ENCODE data around the gene PARD3. TPM values are rescaled to one million over a fixed set of nuclear protein-coding genes. Genes with fewer than 3 reads are reported as not detected.
"Not testable (repeated sequence)": the region's sequence is repeated elsewhere in the genome, so short reads cannot be mapped to it uniquely, and the experiment has no call there.

PARD3 gene
- total and polyA plus RNA-seq, 12 donors, result 17.0 to 93.8 (median 47.3) TPM

DNA sequence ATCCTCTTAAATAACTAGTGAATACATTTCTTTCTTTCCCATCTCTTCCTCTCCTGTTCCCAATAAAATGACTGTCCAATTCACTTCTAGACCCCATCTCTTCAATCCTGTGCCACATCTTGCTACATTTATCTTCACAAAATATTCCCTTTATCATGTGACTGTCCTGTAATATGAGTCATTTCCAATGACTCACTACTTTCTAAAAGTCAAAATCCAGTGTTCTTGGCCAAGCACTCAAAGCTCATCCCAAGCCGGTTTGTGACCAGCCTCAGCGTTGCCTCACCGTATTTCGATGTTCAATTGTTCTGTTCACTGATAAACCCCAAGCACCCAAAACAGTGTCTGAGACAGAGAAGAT lies 104.7 kb downstream of the PARD3 start:
- H3K4me1 ChIP-seq (replicated peaks in 1 of 2), result peaks cover 25 to 58% of the 10 kb centered on the region in 2 donors
- H3K4me3 ChIP-seq, result no peak overlapping the region
- TF ChIP-seq POLR2A (IDR thresholded peaks at IDR 0.05), result peak in 1 of 2 donors; percentile 55
- TF ChIP-seq, protein P1, sequence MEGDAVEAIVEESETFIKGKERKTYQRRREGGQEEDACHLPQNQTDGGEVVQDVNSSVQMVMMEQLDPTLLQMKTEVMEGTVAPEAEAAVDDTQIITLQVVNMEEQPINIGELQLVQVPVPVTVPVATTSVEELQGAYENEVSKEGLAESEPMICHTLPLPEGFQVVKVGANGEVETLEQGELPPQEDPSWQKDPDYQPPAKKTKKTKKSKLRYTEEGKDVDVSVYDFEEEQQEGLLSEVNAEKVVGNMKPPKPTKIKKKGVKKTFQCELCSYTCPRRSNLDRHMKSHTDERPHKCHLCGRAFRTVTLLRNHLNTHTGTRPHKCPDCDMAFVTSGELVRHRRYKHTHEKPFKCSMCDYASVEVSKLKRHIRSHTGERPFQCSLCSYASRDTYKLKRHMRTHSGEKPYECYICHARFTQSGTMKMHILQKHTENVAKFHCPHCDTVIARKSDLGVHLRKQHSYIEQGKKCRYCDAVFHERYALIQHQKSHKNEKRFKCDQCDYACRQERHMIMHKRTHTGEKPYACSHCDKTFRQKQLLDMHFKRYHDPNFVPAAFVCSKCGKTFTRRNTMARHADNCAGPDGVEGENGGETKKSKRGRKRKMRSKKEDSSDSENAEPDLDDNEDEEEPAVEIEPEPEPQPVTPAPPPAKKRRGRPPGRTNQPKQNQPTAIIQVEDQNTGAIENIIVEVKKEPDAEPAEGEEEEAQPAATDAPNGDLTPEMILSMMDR (IDR thresholded peaks at IDR 0.05), result no peak
- no peaks in the 10 kb centered on the region for H3K27me3 ChIP-seq
- H3K9me3 ChIP-seq (replicated peaks in 1 of 3), result no peaks in the 10 kb centered on the region
- no peaks in the 10 kb centered on the region for H3K36me3 ChIP-seq (replicated peaks in 1 of 2)
- peak in 6 of 7 donors; percentile 68 to 78 (median 76) for DNase-seq
- intact Hi-C loops (cut with DNase I), result no loop called here
- 22 to 54% (median 41%) methylated on average over 4 of the region's 4 CpGs for WGBS, 4 donors
- H3K27ac ChIP-seq, result peak overlapping the region in 4 of 5 donors; percentile 28 to 77 (median 52)

DNA sequence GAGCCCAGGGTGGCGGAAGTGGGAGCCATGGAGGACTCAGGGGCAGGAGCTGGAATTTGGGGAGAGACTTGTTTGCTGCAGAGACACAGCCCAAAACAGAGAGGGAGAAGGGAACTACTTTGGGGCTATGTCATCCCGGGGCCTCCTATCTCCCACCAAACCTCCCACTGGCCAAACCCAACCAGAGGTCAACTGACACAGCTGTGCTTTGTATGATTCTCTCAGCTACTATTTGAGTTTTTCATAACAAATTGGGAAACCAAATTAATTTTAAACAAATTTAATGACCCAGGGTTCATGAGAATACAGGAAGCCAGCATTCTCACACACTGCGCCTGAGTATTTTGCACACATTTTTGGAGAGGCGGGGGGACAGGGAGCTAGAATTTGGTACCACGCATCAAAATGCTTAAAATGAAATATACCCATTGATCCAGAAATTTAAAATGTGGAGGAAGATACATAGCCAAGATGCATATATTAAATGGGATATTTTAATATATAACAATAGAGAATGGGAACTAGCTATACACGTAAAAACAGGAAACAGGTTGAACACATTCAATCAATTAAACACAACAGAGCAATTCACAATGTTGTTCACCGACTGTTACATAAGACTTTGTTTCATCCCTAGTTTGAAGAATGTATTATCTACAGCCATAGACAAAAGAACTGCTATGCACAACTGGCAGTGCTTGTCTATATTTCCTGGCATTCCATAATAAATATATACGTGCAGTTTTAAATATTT lies 105.3 kb downstream of the PARD3 start:
- no peak for DNase-seq
- WGBS, 4 donors, result 69 to 75% (median 73%) methylated on average over 8 of the region's 8 CpGs
- Histone ChIP-seq H3K36me3 (replicated peaks in 1 of 2) (no peaks in the 10 kb centered on the region), H3K4me3 (no peak overlapping the region), H3K4me1 (replicated peaks in 1 of 2) (peaks cover 29 to 64% of the 10 kb centered on the region in 2 donors), H3K9me3 (replicated peaks in 1 of 3) (no peaks in the 10 kb centered on the region), H3K27ac (peak overlapping the region in 3 of 5 donors; percentile 5 to 77 (median 48)), H3K27me3 (no peaks in the 10 kb centered on the region)
- TF ChIP-seq, protein P1 (IDR thresholded peaks at IDR 0.05), result no peak
- no peak for TF ChIP-seq POLR2A (IDR thresholded peaks at IDR 0.05)
- intact Hi-C loops (cut with DNase I), result no loop called here

DNA sequence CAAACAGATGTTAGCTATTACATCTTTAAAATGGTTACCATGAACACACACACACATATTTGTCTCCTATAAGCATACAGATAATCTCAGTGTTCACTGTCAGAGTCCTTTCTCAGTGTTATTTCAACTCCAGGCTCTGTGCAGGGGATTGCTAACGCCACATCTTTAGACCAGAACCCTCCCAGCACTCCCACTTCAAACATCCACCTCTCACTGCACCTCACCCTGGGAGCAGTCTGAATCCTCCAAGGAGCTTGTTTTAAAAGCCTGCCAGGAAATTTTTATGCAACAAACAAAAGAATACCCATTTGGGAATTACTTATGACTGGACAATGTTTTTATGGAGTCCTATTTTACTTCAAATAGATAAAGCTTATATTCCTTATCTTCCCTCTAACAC lies 107.4 kb downstream of the PARD3 start:
- Histone ChIP-seq H3K36me3 (replicated peaks in 1 of 2) (no peaks in the 10 kb centered on the region), H3K27ac (peak overlapping the region in 2 of 5 donors; percentile 19 to 56), H3K9me3 (replicated peaks in 1 of 3) (no peaks in the 10 kb centered on the region), H3K27me3 (no peaks in the 10 kb centered on the region), H3K4me3 (no peak overlapping the region), H3K4me1 (replicated peaks in 1 of 2) (peaks cover 33 to 76% of the 10 kb centered on the region in 2 donors)
- WGBS, 4 donors, result 67 to 83% (median 69%) methylated on average over 1 of the region's 1 CpG
- intact Hi-C loops (cut with DNase I), result no loop called here
- DNase-seq, result no peak
- no peak for TF ChIP-seq POLR2A (IDR thresholded peaks at IDR 0.05)
- TF ChIP-seq, protein P1 (IDR thresholded peaks at IDR 0.05), result no peak

DNA sequence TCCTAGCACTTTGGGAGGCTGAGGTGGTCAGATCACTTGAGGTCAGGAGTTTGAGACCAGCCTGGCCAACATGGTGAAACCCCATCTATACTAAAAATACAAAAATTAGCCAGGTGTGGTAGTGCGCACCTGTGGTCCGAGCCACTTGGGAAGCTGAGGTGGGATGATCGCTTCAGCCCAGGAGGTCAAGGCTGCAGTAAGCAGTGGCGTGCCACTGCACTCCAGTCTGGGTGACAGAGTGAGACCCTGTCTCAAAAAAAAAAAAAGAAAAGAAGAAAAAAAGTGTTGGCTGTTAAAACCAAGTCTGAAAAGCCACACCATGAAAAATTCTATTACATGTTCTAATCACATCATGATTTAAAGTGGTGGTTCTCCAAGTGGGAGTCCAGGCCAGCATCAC lies 108.1 kb downstream of the PARD3 start:
- H3K36me3 ChIP-seq (replicated peaks in 1 of 2); H3K4me3 ChIP-seq; H3K27me3 ChIP-seq; DNase-seq; intact Hi-C loops (cut with DNase I); H3K9me3 ChIP-seq (replicated peaks in 1 of 3): not testable (repeated sequence)
- 91 to 97% (median 95%) methylated on average over 4 of the region's 4 CpGs for WGBS, 4 donors
- Histone ChIP-seq H3K27ac (peak overlapping the region in 1 of 5 donors; percentile 54), H3K4me1 (replicated peaks in 1 of 2) (peaks cover 36 to 82% of the 10 kb centered on the region in 2 donors)

DNA sequence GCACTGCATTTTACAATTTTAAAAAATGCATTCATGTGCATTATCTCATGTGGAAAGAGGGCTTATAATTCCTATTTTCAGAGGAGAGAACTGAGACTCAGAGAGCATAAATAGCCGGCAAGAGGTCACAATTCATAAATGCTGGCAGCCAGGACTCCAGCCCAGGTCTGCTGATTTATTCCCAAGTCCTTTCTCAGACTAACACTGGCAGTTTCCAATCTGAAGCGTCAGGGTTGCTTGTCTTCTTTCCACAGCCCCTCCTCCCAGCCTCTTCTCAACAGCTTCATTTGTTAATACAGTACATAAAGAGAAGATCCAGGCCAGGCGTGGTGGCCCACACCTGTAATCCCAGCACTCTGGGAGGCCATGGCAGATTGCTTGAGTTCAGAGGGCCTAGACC lies 108.9 kb downstream of the PARD3 start:
- Histone ChIP-seq H3K9me3 (replicated peaks in 1 of 3) (no peaks in the 10 kb centered on the region), H3K27me3 (no peaks in the 10 kb centered on the region), H3K27ac (peak overlapping the region in 3 of 5 donors; percentile 54 to 73 (median 63)), H3K36me3 (replicated peaks in 1 of 2) (no peaks in the 10 kb centered on the region), H3K4me3 (no peak overlapping the region), H3K4me1 (replicated peaks in 1 of 2) (peaks cover 36 to 83% of the 10 kb centered on the region in 2 donors)
- TF ChIP-seq, protein P1 (IDR thresholded peaks at IDR 0.05), result no peak
- no peak for TF ChIP-seq POLR2A (IDR thresholded peaks at IDR 0.05)
- peak in 5 of 7 donors; percentile 27 to 68 (median 44) for DNase-seq
- intact Hi-C loops (cut with DNase I), result no loop called here
- WGBS, 4 donors, result 48 to 57% (median 50%) methylated on average over 3 of the region's 3 CpGs
